HEK293T (cell line): Measurements from ENCODE around the gene PCDH9.

Experiments
- ARNT ChIP-seq: fragments of 450-650 bp; IDR thresholded peaks from 2 replicates; pipeline ENCODE4 v1.6.1; 2017; ENCODE audit warnings: mild to moderate bottlenecking
- BHLHE40 ChIP-seq: fragments of 450-650 bp; IDR thresholded peaks from 2 replicates; pipeline ENCODE4 v1.6.1; 2016; ENCODE audit warnings: mild to moderate bottlenecking, moderate library complexity, borderline replicate concordance
- ELF4 ChIP-seq: fragments of 450-650 bp; IDR thresholded peaks from 2 replicates; pipeline ENCODE4 v1.6.1; 2017; ENCODE audit warnings: antibody characterized with exemption
- FOXA1 ChIP-seq: fragments of 450-650 bp; IDR thresholded peaks from 2 replicates; pipeline ENCODE4 v1.6.1; 2016; ENCODE audit warnings: mild to moderate bottlenecking
- FOXM1 ChIP-seq: fragments of 450-650 bp; IDR thresholded peaks from 2 replicates; pipeline ENCODE4 v1.6.1; 2017; ENCODE audit warnings: mild to moderate bottlenecking, borderline replicate concordance
- HDGF ChIP-seq: fragments of 450-650 bp; IDR thresholded peaks from 2 replicates; pipeline ENCODE4 v1.6.1; 2017; ENCODE audit warnings: antibody characterized with exemption, borderline replicate concordance
- L3MBTL2 ChIP-seq: fragments of 450-650 bp; conservative IDR thresholded peaks from 2 replicates; pipeline ENCODE4 v1.6.1; 2016; ENCODE audit warnings: mild to moderate bottlenecking
- LEF1 ChIP-seq: fragments of 450-650 bp; IDR thresholded peaks from 2 replicates; pipeline ENCODE4 v1.6.1; 2017; ENCODE audit warnings: mild to moderate bottlenecking, borderline replicate concordance
- PKNOX1 ChIP-seq: fragments of 450-650 bp; IDR thresholded peaks from 2 replicates; pipeline ENCODE4 v1.6.1; 2016
- SP1 ChIP-seq: fragments of 450-650 bp; IDR thresholded peaks from 2 replicates; pipeline ENCODE4 v1.6.1; 2017
- TARDBP ChIP-seq: fragments of 450-650 bp; IDR thresholded peaks from 2 replicates; pipeline ENCODE4 v1.6.1; 2016

- TF ChIP-seq SP1 (no peak), ELF4 (no peak), ARNT (peak; percentile 34; the same call in 1 of the 2 replicates), HDGF (no peak), TARDBP (no peak), BHLHE40 (no peak), L3MBTL2 (peak; percentile 74), LEF1 (no peak; the same call in 1 of the 2 replicates), FOXM1 (no peak), FOXA1 (no peak), PKNOX1 (no peak)
Measured at GRCh38 chr13:67069117-67069767, 160.9 kb downstream of the PCDH9 start.
